ENCODE results near the gene MALSU1. TPM values are rescaled to one million over a fixed set of nuclear protein-coding genes. Genes with fewer than 3 reads are reported as not detected.

Gene MALSU1
- polyA plus RNA-seq, 2 of the 4 experiments (the other 2 are of a cell fraction): 91.9 to 122 TPM

GRCh38 chr7:23279819-23280525, 19.2 kb upstream of the MALSU1 start:
- Histone ChIP-seq H3K4me1 (peaks cover 3% of the 10 kb centered on the region; the same call in 1 of the 3 replicates), H3K9me3 (no peaks in the 10 kb centered on the region), H3K4me3 (no peak overlapping the region), H3K27ac (no peak overlapping the region), H3K4me2 (no peak overlapping the region)
- no peak for DNase-seq (ENCODE audit: low read depth in 1 of 2, low spot score in 1 of 2)
- TF ChIP-seq KDM1A (IDR thresholded peaks at IDR 0.05; ENCODE audit: low read depth) (no peak), JUNB (IDR thresholded peaks at IDR 0.05) (no peak), POLR2AphosphoS2 (conservative IDR thresholded peaks at IDR 0.05; ENCODE audit: low read length) (no peak)
- no peak for FAIRE-seq
- 98% methylated on average over 2 of the region's 2 CpGs for WGBS (ENCODE audit: missing lambda C conversion rate)
- ChIA-PET POLR2A (interaction anchor here (0.9 kb wide), 1 partner anchor 19 kb away, joined by 3 read pairs; no protein-coding TSS in a partner anchor), CTCF (interaction anchor here (0.8 to 6.7 kb wide), 7 partner anchors 8 to 267 kb away, joined by 3 to 49 read pairs (median 6); no protein-coding TSS in a partner anchor)
- no peak for ATAC-seq

DNA sequence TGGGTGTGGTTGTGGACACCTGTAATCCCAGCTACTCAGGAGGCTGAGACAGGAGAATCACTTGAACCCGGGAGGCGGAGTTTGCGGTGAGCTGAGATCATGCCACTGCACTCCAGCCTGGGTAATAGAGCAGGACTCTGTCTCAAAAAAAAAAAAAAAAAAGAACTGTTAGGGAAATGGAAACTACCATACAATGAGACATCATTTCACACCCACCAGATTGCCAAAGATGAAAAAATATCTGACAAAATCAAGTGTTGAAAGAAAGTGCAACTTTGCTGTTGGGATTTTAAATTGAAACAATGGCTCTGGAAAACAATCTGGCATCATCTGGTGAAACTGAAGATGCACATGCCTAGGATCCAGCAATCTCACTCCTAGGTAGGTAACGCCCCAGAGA, 16.1 kb upstream of the MALSU1 start:
- POLR2A ChIA-PET: no interaction called here
- CTCF ChIA-PET: interaction anchor here (0.7 to 3.0 kb wide), 5 partner anchors 8 to 21 kb away, joined by 3 to 21 read pairs (median 3); no protein-coding TSS in a partner anchor

More for the DNA sequence above, 16.1 kb upstream of the MALSU1 start:
- FAIRE-seq: no peak
- no peak overlapping the region for H3K4me2 ChIP-seq
- H3K9me3 ChIP-seq: no peaks in the 10 kb centered on the region
- no peaks in the 10 kb centered on the region for H3K4me1 ChIP-seq
- no peak for ATAC-seq
- DNase-seq (ENCODE audit: low read depth in 1 of 2, low spot score in 1 of 2): no peak
- H3K27ac ChIP-seq: no peak overlapping the region
- H3K4me3 ChIP-seq: no peak overlapping the region
- 98% methylated on average over 4 of the region's 4 CpGs for WGBS (ENCODE audit: missing lambda C conversion rate)
- no peak for TF ChIP-seq FOXS1 (CRISPR knock-in tag; IDR thresholded peaks at IDR 0.05)
- TF ChIP-seq ZFP36 (IDR thresholded peaks at IDR 0.05; ENCODE audit: borderline replicate concordance, partially characterized antibody): no peak
- no peak for TF ChIP-seq USF2 (IDR thresholded peaks at IDR 0.05)
- no peak for TF ChIP-seq MAFK (IDR thresholded peaks at IDR 0.05; ENCODE audit: partially characterized antibody)
- TF ChIP-seq PHF8 (IDR thresholded peaks at IDR 0.05; ENCODE audit: borderline replicate concordance, low read depth): no peak
- TF ChIP-seq, protein P1, sequence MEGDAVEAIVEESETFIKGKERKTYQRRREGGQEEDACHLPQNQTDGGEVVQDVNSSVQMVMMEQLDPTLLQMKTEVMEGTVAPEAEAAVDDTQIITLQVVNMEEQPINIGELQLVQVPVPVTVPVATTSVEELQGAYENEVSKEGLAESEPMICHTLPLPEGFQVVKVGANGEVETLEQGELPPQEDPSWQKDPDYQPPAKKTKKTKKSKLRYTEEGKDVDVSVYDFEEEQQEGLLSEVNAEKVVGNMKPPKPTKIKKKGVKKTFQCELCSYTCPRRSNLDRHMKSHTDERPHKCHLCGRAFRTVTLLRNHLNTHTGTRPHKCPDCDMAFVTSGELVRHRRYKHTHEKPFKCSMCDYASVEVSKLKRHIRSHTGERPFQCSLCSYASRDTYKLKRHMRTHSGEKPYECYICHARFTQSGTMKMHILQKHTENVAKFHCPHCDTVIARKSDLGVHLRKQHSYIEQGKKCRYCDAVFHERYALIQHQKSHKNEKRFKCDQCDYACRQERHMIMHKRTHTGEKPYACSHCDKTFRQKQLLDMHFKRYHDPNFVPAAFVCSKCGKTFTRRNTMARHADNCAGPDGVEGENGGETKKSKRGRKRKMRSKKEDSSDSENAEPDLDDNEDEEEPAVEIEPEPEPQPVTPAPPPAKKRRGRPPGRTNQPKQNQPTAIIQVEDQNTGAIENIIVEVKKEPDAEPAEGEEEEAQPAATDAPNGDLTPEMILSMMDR (IDR thresholded peaks at IDR 0.05): no peak
- no peak for TF ChIP-seq EP300 (IDR thresholded peaks at IDR 0.05)
- TF ChIP-seq MAZ (IDR thresholded peaks at IDR 0.05; ENCODE audit: borderline replicate concordance, low read depth, low read length): no peak
- TF ChIP-seq CBX2 (IDR thresholded peaks at IDR 0.05; ENCODE audit: borderline replicate concordance, low read depth): no peak
- TF ChIP-seq POLR2A (IDR thresholded peaks at IDR 0.05; ENCODE audit: low read length): no peak
- TF ChIP-seq HOXB13 (CRISPR knock-in tag; IDR thresholded peaks at IDR 0.05; ENCODE audit: low read depth): no peak
- TF ChIP-seq ZNF302 (CRISPR knock-in tag; IDR thresholded peaks at IDR 0.05): no peak
- no peak for TF ChIP-seq HOXB5 (CRISPR knock-in tag; IDR thresholded peaks at IDR 0.05)
- no peak for TF ChIP-seq HDAC2 (IDR thresholded peaks at IDR 0.05)
- no peak for TF ChIP-seq CEBPB (IDR thresholded peaks at IDR 0.05)
- no peak for TF ChIP-seq TP53 (CRISPR knock-in tag; IDR thresholded peaks at IDR 0.05)
- TF ChIP-seq ATOH8 (CRISPR knock-in tag; IDR thresholded peaks at IDR 0.05; ENCODE audit: low read depth): no peak
- TF ChIP-seq, protein P2, sequence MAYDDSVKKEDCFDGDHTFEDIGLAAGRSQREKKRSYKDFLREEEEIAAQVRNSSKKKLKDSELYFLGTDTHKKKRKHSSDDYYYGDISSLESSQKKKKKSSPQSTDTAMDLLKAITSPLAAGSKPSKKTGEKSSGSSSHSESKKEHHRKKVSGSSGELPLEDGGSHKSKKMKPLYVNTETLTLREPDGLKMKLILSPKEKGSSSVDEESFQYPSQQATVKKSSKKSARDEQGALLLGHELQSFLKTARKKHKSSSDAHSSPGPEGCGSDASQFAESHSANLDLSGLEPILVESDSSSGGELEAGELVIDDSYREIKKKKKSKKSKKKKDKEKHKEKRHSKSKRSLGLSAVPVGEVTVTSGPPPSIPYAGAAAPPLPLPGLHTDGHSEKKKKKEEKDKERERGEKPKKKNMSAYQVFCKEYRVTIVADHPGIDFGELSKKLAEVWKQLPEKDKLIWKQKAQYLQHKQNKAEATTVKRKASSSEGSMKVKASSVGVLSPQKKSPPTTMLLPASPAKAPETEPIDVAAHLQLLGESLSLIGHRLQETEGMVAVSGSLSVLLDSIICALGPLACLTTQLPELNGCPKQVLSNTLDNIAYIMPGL (CRISPR knock-in tag; IDR thresholded peaks at IDR 0.05; ENCODE audit: borderline replicate concordance): no peak
- no peak for TF ChIP-seq MAX (IDR thresholded peaks at IDR 0.05)
- TF ChIP-seq, protein P3, sequence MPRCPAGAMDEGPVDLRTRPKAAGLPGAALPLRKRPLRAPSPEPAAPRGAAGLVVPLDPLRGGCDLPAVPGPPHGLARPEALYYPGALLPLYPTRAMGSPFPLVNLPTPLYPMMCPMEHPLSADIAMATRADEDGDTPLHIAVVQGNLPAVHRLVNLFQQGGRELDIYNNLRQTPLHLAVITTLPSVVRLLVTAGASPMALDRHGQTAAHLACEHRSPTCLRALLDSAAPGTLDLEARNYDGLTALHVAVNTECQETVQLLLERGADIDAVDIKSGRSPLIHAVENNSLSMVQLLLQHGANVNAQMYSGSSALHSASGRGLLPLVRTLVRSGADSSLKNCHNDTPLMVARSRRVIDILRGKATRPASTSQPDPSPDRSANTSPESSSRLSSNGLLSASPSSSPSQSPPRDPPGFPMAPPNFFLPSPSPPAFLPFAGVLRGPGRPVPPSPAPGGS (IDR thresholded peaks at IDR 0.05): no peak
